Measurements from ENCODE around the gene CALHM6. TPM values are rescaled to one million over a fixed set of nuclear protein-coding genes. Genes with fewer than 3 reads are reported as not detected.

The CALHM6 gene
- total RNA-seq, 1 experiment from 2014 or later, result not detected

DNA sequence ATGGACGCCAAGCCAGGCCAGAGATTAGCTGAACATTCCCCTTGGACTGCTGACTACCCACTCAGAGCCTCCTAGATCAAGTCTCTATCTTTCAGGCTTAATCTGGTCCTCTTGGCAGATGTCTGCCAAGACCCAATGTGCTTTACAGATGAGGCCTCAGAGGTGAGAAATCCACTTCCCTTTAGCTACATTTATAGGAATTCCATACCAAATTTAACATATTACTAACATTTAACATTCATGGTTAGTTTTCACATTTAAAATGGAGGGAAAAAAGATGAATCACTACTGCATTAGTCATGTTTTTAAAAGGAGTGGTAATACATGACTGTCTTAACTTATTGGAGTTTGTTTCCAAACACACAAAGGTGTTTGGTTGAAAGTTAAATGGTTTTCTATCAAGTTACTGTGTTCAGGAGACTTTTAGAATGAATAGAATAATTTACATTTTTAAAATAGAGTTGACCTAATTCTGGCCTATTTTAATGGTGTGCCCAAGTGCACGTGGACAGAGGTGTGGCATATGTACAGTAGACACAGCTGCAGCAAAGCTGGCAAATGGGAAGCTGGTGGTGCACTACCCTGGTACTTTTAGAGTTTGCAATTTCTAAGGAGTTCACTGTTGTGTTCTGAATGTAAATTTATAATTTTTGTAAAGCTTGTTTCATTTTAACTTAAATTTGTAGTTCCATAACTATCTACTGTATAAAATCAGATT is 41.9 kb upstream of the CALHM6 start:
- Histone ChIP-seq H3K79me2 (ENCODE audit: insufficient read depth, low read length) (no peaks in the 10 kb centered on the region; the same call in 1 of the 2 replicates), H4K20me1 (ENCODE audit: insufficient read depth) (no peaks in the 10 kb centered on the region), H3K4me2 (ENCODE audit: low read length) (no peak overlapping the region), H3K27me3 (ENCODE audit: insufficient read depth, low read length) (no peaks in the 10 kb centered on the region), H3K4me1 (ENCODE audit: control insufficient read depth in 1 of 2, insufficient read depth in 2 of 2, low read length in 2 of 2) (peaks cover 0 to 10% of the 10 kb centered on the region in 2 experiments; a peak in 2 of 4 replicates), H3K9me2 (ENCODE audit: insufficient read depth) (no peaks in the 10 kb centered on the region), H3K9me3 (ENCODE audit: control insufficient read depth in 1 of 2, insufficient read depth in 1 of 2, low read depth in 1 of 2, low read length in 2 of 2) (no peaks in the 10 kb centered on the region), H3K9ac (ENCODE audit: low read length) (no peak overlapping the region), H3K36me3 (ENCODE audit: control insufficient read depth in 1 of 2, insufficient read depth in 2 of 2, low read length in 2 of 2) (no peaks in the 10 kb centered on the region), H3K4me3 (replicated peaks in 1 of 2; ENCODE audit: low read depth in 1 of 2, low read length in 2 of 2) (no peak overlapping the region), H3K27ac (ENCODE audit: low read depth, low read length) (no peak overlapping the region), H2AFZ (ENCODE audit: low read depth, low read length, poor library complexity, severe bottlenecking) (no peak overlapping the region)
- ChIA-PET POLR2A (no interaction called here), CTCF (no interaction called here), RAD21 (ENCODE audit: low non-redundant PET in 1 of 2, low total read pairs in 2 of 2, uncharacterized antibody in 2 of 2, unreplicated experiment in 2 of 2) (no interaction called here)
- DNase-seq (ENCODE audit: low read depth, low spot score) (no peak), ATAC-seq (no peak)
- intact Hi-C loops (cut with micrococcal nuclease), result no loop called here
- BruUV-seq (replicated peaks), result no TSS peak
- TF ChIP-seq FOSL1 (IDR thresholded peaks at IDR 0.05; ENCODE audit: low read depth) (peak; percentile 26; the same call in 1 of the 2 replicates), CEBPB (IDR thresholded peaks at IDR 0.05; ENCODE audit: low read depth) (no peak)

DNA sequence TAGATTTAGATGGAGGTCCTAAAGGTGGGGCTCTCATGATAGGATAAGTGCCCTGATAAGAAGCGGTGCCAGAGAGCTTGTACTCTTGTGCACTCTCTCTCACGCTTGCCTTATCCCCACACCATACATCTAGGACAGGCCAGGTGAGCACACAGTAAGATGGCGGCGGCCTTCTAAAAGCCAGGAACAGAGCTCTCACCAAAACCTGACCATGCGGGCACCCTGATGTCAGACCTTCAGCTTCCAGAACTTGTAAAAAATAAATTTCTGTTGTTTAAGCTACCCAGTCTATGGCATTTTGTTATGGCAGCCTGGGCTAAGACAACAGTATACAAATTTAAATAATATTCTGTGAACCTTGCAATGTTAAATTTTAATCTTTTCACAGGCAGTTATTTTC is 40.8 kb upstream of the CALHM6 start:
- H3K4me2 ChIP-seq (ENCODE audit: low read length), result no peak overlapping the region
- no peak overlapping the region for H3K4me3 ChIP-seq (replicated peaks in 1 of 2; ENCODE audit: low read depth in 1 of 2, low read length in 2 of 2)
- H3K9ac ChIP-seq (ENCODE audit: low read length), result no peak overlapping the region
- no peak for ATAC-seq
- no peaks in the 10 kb centered on the region for H3K36me3 ChIP-seq (ENCODE audit: control insufficient read depth in 1 of 2, insufficient read depth in 2 of 2, low read length in 2 of 2)
- peaks cover 0 to 10% of the 10 kb centered on the region in 2 experiments; a peak in 2 of 4 replicates for H3K4me1 ChIP-seq (ENCODE audit: control insufficient read depth in 1 of 2, insufficient read depth in 2 of 2, low read length in 2 of 2)
- ChIA-PET RAD21 (ENCODE audit: low non-redundant PET in 1 of 2, low total read pairs in 2 of 2, uncharacterized antibody in 2 of 2, unreplicated experiment in 2 of 2) (no interaction called here), CTCF (interaction anchor here (0.9 kb wide), 1 partner anchor 11 kb away, joined by 3 read pairs; no protein-coding TSS in a partner anchor), POLR2A (no interaction called here)
- BruUV-seq (replicated peaks), result no TSS peak
- H2AFZ ChIP-seq (ENCODE audit: low read depth, low read length, poor library complexity, severe bottlenecking), result no peak overlapping the region
- no peaks in the 10 kb centered on the region; the same call in 1 of the 2 replicates for H3K79me2 ChIP-seq (ENCODE audit: insufficient read depth, low read length)
- H3K27me3 ChIP-seq (ENCODE audit: insufficient read depth, low read length), result no peaks in the 10 kb centered on the region
- no peak for DNase-seq (ENCODE audit: low read depth, low spot score)
- H3K9me2 ChIP-seq (ENCODE audit: insufficient read depth), result no peaks in the 10 kb centered on the region
- no peaks in the 10 kb centered on the region for H3K9me3 ChIP-seq (ENCODE audit: control insufficient read depth in 1 of 2, insufficient read depth in 1 of 2, low read depth in 1 of 2, low read length in 2 of 2)
- TF ChIP-seq ZBTB33 (IDR thresholded peaks at IDR 0.05; ENCODE audit: extremely low read depth, insufficient replicate concordance, low read length), result no peak
- TF ChIP-seq ATF3 (IDR thresholded peaks at IDR 0.05), result no peak
- TF ChIP-seq, protein P1, sequence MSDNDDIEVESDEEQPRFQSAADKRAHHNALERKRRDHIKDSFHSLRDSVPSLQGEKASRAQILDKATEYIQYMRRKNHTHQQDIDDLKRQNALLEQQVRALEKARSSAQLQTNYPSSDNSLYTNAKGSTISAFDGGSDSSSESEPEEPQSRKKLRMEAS (IDR thresholded peaks at IDR 0.05), result no peak
- TF ChIP-seq, protein P2, sequence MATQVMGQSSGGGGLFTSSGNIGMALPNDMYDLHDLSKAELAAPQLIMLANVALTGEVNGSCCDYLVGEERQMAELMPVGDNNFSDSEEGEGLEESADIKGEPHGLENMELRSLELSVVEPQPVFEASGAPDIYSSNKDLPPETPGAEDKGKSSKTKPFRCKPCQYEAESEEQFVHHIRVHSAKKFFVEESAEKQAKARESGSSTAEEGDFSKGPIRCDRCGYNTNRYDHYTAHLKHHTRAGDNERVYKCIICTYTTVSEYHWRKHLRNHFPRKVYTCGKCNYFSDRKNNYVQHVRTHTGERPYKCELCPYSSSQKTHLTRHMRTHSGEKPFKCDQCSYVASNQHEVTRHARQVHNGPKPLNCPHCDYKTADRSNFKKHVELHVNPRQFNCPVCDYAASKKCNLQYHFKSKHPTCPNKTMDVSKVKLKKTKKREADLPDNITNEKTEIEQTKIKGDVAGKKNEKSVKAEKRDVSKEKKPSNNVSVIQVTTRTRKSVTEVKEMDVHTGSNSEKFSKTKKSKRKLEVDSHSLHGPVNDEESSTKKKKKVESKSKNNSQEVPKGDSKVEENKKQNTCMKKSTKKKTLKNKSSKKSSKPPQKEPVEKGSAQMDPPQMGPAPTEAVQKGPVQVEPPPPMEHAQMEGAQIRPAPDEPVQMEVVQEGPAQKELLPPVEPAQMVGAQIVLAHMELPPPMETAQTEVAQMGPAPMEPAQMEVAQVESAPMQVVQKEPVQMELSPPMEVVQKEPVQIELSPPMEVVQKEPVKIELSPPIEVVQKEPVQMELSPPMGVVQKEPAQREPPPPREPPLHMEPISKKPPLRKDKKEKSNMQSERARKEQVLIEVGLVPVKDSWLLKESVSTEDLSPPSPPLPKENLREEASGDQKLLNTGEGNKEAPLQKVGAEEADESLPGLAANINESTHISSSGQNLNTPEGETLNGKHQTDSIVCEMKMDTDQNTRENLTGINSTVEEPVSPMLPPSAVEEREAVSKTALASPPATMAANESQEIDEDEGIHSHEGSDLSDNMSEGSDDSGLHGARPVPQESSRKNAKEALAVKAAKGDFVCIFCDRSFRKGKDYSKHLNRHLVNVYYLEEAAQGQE (IDR thresholded peaks at IDR 0.05; ENCODE audit: low read depth), result no peak
- no peaks in the 10 kb centered on the region for H4K20me1 ChIP-seq (ENCODE audit: insufficient read depth)
- intact Hi-C loops (cut with micrococcal nuclease), result no loop called here
- no peak overlapping the region for H3K27ac ChIP-seq (ENCODE audit: low read depth, low read length)
